Mesodermal cell (in vitro differentiated cells): ENCODE data around the gene MNDA. TPM values are rescaled to one million over a fixed set of nuclear protein-coding genes. Genes with fewer than 3 reads are reported as not detected.

Experiments used
- H3K27ac ChIP-seq: 2 replicates; pipeline ENCODE4 v1.7.0; 2013; ENCODE audit warnings: mild to moderate bottlenecking, low read depth, low read length, moderate library complexity; ENCODE audit not compliant: severe bottlenecking
- H3K36me3 ChIP-seq: 2 replicates; pipeline ENCODE4 v1.7.1; 2013; ENCODE audit warnings: mild to moderate bottlenecking, low read length, moderate library complexity; ENCODE audit not compliant: control insufficient read depth, insufficient read depth
- H3K4me1 ChIP-seq: one replicate; pipeline ENCODE4 v1.7.1; 2013; ENCODE audit warnings: mild to moderate bottlenecking, low read length; ENCODE audit not compliant: insufficient read depth, control insufficient read depth, poor library complexity, severe bottlenecking
- H3K4me3 ChIP-seq: 2 replicates; pipeline ENCODE4 v1.7.0; 2013; ENCODE audit warnings: low read length, control low read depth, mild to moderate bottlenecking; ENCODE audit not compliant: insufficient read depth, poor library complexity, severe bottlenecking; ENCODE audit errors: extremely low read depth
- H3K9me3 ChIP-seq: 2 replicates; pipeline ENCODE4 v1.7.1; 2013; ENCODE audit warnings: mild to moderate bottlenecking, low read length, moderate library complexity; ENCODE audit not compliant: control insufficient read depth
- WGBS, 2 experiments: methylation state at CpG; one replicate each; pipeline ENCODE4 v1.1.5; 2013; ENCODE audit warnings: missing lambda C conversion rate in 2 of 2; ENCODE audit not compliant: insufficient coverage in 2 of 2; 5-methylcytosine and 5-hydroxymethylcytosine counted together
- polyA plus RNA-seq, 2 experiments: library from polyadenylated mRNA; stranded (reverse); fragments of 50-300 nt; gene quantifications; one replicate each; pipeline ENCODE4 v1.2.3, GENCODE V29; 2013

MNDA gene
- not detected for polyA plus RNA-seq (2013, experiment 1 of 2)
- not detected for polyA plus RNA-seq (2013, experiment 2 of 2)

DNA sequence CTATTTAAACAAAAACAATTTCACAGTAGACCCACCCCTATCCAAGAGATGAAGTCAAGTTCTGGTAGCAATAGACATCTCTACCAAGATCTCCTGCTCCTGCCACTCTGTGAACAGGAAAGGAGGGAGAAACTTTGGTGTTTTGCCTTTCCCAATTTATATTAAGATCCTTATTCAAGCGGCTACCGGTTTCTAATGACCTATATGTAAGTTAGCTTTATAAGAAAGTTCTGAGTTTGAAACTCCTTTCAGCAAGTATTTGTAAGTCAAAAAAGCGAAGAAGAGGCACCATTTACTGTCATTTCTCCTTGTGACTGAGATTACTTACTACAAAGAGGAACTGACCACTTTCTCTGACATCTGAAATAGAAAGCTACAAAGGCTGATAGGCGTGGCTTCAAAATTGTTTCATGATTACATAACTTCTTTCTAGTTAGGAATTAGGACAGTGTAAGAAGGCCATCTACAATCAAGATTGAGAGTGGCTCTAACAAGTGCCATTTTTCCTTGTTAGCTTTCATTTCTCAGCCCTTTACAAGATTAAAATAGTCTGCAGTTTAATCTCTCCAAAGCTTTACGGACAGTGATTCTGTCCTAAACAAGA lies at the start of gene MNDA:
Gene MNDA, plus strand, starts transcription at position 448 of the 604 bp plus-strand sequence. CDS start 10,803 bp downstream, outside the sequence.
- Histone ChIP-seq H3K4me1 (no peaks in the 10 kb centered on the region), H3K27ac (no peak within 1 kb of the TSS), H3K36me3 (no peaks in the 10 kb centered on the region), H3K4me3 (no peak within 1 kb of the TSS), H3K9me3 (no peaks in the 10 kb centered on the region)
- WGBS, 2 experiments: 100% methylated on average over 1 of the region's 5 CpGs; no CpG with 5 or more reads in 1 of the 2 experiments

DNA sequence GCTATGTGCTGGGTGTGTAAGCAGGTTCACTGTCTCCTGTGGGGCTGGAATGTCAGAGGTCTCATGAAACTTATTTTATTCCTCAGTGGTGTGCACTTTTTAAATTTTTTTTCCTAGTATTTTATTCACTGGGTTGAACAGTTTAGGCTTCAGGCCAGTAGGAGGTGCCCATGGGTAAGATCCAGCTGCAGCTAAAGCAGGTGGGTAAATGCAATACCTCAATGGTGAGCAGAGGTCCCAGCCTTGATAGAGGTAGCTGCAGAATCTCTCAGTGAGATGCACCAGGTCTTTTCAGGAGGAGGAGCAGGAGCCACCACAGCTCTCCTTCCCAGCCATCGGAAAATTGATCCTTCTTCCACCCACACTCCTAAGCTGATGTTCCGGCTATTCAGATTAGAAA lies 37.5 kb upstream of the MNDA start:
- WGBS, 2 experiments: 54 to 79% methylated on average over 2 of the region's 2 CpGs
- H3K36me3 ChIP-seq: no peaks in the 10 kb centered on the region
- no peak overlapping the region for H3K4me3 ChIP-seq
- H3K4me1 ChIP-seq: no peaks in the 10 kb centered on the region
- H3K9me3 ChIP-seq: no peaks in the 10 kb centered on the region
- no peak overlapping the region for H3K27ac ChIP-seq

DNA sequence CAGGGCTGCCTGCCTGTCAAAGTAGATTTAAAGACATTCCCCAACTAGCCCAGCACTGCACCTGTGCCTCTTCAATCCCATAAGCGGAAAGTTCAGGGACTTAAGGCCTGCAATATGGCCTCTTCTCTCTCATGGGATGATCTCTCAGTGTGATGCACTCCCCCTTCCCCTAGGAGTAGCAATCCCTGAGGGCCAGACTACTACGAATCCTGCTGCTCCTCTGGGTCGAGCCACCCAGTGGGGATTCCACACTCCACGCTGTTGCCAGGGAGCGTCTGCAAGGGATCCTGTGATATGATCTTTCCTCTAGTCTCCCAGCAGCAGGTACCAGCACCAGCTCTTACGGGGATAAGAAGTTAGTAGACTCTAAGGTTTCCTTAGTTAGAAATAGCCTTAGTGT lies 36.9 kb upstream of the MNDA start:
- no peak overlapping the region for H3K4me3 ChIP-seq
- WGBS, 2 experiments: 75 to 87% methylated on average over 4 to 5 of the region's 6 CpGs

DNA sequence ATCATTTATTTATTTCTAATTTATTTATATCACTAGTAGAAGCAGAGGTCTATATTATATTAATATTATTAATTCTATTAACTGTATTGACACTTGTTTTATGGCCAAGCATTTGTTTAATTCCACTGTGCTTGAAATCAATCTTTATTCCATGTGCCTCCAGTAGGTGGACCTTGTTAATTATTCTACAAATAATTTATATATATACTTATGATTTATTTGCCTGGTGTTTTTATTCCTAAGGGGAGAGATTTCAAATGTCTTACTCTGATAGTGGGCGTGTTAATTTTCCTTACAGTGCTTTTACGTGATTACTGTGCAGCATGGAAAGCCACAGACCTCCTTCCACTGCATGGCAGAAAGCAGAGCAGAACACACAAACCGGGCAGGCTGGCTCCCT lies 32.6 kb upstream of the MNDA start:
- 90 to 91% methylated on average over 1 to 3 of the region's 3 CpGs for WGBS, 2 experiments
- H3K27ac ChIP-seq: no peak overlapping the region
- H3K9me3 ChIP-seq: no peaks in the 10 kb centered on the region

More for the DNA sequence above, 36.9 kb upstream of the MNDA start:
- Histone ChIP-seq H3K36me3 (no peaks in the 10 kb centered on the region), H3K27ac (no peak overlapping the region), H3K4me1 (no peaks in the 10 kb centered on the region), H3K9me3 (no peaks in the 10 kb centered on the region)

DNA sequence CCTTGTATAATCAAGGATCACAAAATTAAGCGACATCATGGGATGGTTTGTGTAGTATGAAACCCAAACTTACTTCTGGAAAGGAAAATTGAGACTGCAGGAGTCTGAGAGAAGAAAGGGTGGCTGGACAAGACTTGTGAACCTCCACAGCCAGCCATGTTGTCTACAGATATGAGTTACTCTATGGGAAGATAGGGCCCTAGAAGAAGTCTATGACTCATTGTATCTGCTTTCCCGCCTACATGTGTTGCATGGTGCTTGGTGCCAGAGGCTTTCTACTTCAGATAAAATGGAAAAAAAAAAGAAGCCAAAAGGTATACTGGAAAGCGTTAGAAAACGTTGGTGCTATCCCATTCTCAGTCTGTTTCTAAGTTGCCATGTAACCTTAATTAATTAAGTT lies 31.5 kb upstream of the MNDA start:
- Histone ChIP-seq H3K27ac (no peak overlapping the region), H3K9me3 (no peaks in the 10 kb centered on the region), H3K4me1 (no peaks in the 10 kb centered on the region), H3K4me3 (no peak overlapping the region), H3K36me3 (no peaks in the 10 kb centered on the region)
- 83 to 100% methylated on average over 1 to 2 of the region's 4 CpGs for WGBS, 2 experiments

More for the DNA sequence above, 32.6 kb upstream of the MNDA start:
- Histone ChIP-seq H3K4me3 (no peak overlapping the region), H3K36me3 (no peaks in the 10 kb centered on the region), H3K4me1 (no peaks in the 10 kb centered on the region)

DNA sequence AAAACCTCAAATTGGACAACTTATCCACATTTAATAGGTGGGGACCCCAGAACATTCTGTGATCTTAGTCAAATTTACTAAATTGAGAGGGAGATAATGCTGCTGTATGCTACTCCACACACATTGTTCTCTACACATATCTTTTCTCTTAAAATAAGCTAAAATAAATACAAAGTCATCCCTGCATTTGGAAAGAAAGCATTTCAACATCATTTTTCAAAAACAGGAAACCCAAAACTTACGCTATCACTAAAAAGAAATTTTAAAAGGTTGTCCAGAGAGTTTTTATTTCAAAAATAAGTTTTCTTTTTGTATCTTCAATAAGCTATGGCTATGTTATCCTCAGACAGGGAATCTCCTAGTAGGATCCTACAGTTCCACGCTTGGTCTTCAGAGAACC lies 30.6 kb upstream of the MNDA start:
- no peaks in the 10 kb centered on the region for H3K4me1 ChIP-seq
- no peaks in the 10 kb centered on the region for H3K36me3 ChIP-seq
- WGBS, 2 experiments: 100% methylated on average over 1 of the region's 2 CpGs
- H3K4me3 ChIP-seq: no peak overlapping the region
- no peak overlapping the region for H3K27ac ChIP-seq
- H3K9me3 ChIP-seq: no peaks in the 10 kb centered on the region

DNA sequence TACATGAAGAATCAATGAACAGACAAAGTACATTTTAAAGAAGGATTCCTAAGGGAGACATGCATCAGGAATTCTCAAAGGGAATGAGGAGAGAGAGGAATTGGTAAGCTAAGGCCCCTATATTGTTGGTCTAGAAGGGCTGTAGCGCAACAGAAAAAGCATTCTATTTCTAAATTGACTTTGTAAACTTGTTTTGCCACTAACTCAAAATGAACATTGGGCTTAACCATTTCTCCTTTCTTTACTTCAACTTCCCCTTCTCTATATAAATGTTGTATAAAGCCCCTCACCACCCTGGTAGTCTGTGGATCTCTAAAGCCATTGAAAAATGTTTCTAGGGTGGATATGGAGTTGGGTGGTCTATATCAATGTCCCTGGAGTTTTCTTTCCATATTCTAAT lies 29.8 kb upstream of the MNDA start:
- no peaks in the 10 kb centered on the region for H3K9me3 ChIP-seq
- H3K4me3 ChIP-seq: no peak overlapping the region
- H3K36me3 ChIP-seq: no peaks in the 10 kb centered on the region
- WGBS, 2 experiments: 100% methylated on average over 1 of the region's 1 CpG; no CpG with 5 or more reads in 1 of the 2 experiments
- no peaks in the 10 kb centered on the region for H3K4me1 ChIP-seq
- no peak overlapping the region for H3K27ac ChIP-seq

DNA sequence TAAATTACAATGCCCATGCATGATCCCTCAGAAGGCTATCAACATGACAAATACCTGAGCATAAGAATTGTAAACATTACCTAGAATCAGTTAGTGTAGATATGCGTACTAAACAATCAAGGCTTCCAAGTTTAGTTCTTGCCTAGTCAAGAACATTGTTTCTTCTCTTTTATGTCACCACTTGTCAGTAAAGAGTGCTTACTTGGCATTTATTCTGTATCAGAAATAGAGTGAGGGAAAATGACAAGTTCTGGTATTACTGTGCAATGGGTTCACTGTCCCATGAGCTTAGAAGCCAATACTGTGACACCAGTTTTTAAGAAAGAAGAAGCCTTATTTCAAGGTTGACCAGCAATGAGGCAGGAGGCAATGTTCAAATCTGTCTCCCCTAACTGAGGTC lies 27.5 kb upstream of the MNDA start:
- Histone ChIP-seq H3K4me3 (no peak overlapping the region), H3K9me3 (no peaks in the 10 kb centered on the region), H3K27ac (no peak overlapping the region), H3K4me1 (no peaks in the 10 kb centered on the region), H3K36me3 (no peaks in the 10 kb centered on the region)
- WGBS, 2 experiments: 100% methylated on average over 1 of the region's 1 CpG; no CpG with 5 or more reads in 1 of the 2 experiments

DNA sequence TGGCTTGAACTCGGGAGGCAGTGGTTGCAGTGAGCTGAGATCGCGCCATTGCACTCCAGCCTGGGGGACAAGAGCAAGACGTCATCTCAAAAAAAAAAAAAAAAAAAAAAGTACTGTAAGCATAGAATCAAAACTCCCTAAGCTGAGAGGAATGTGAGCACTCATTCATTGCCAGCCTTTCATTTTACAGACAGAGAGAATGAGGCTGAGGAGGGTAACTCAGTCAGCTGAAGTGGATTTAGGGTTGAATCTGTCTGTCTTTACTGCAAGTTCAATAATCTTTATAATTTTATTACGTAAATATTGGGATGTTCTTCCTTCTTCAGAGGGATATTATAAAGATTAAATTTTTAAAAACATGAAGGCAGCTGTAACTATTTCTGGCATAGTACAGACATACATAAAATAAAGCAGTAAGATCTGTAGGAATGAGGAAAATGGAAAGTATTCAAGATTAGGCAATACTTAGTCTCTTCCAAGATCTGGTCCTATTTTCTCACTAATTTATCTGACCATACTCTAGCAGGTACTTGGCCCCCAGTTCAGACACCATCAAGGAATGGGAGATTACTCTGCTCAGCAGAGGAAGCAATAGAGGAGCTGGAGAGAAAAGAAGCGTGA lies 24.1 kb upstream of the MNDA start:
- no peak overlapping the region for H3K27ac ChIP-seq
- no peaks in the 10 kb centered on the region for H3K36me3 ChIP-seq
- WGBS, 2 experiments: 80 to 86% methylated on average over 1 to 2 of the region's 6 CpGs
- H3K4me3 ChIP-seq: no peak overlapping the region
- H3K9me3 ChIP-seq: no peaks in the 10 kb centered on the region
- no peaks in the 10 kb centered on the region for H3K4me1 ChIP-seq

DNA sequence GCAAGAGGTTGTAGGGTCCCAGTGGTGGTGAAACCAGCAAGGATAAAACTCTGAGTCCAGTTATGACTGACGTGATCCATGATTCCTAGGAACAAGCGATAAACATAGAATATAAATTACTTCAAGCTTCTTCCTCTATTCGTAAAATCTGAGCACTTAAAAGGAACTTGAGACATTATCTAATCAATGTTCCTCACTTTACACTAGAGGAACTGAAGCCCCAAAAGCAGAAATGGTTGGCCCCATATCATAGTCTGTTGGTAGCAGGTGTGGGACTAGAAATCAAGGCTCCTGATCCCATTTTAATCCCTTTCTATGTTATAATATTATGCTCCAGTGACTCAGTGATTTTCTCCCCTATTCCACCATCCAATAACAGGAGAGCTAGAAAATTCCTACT lies 21.9 kb upstream of the MNDA start:
- Histone ChIP-seq H3K4me3 (no peak overlapping the region), H3K36me3 (no peaks in the 10 kb centered on the region), H3K4me1 (no peaks in the 10 kb centered on the region), H3K27ac (no peak overlapping the region), H3K9me3 (no peaks in the 10 kb centered on the region)
- 80% methylated on average over 1 of the region's 3 CpGs; no CpG with 5 or more reads in 1 of the 2 experiments for WGBS, 2 experiments

DNA sequence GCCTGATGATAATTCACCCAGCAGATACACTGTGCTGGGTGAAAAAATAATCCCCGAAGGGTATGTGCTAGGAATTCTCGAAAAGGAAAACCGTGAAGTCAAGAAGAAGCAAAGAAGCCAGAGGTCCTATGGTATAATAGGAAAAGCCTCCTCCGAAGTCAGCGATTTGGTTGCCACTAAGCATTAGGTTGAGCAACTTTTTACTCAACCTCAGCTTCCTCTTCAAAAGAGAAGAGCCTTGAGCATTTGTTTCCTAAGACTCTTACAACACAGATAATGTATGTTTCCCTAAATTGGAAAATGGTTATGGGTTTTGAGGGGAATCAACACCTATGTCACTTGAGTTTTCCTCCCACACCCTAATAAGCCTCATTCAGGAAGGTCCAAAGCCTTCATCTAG lies 21.3 kb upstream of the MNDA start:
- Histone ChIP-seq H3K36me3 (no peaks in the 10 kb centered on the region), H3K9me3 (no peaks in the 10 kb centered on the region), H3K4me3 (no peak overlapping the region), H3K4me1 (no peaks in the 10 kb centered on the region), H3K27ac (no peak overlapping the region)
- WGBS, 2 experiments: 94% methylated on average over 2 of the region's 5 CpGs; no CpG with 5 or more reads in 1 of the 2 experiments
